Astrocyte (in vitro differentiated cells and primary cell): Measurements from ENCODE around the gene SVBP. TPM values are rescaled to one million over a fixed set of nuclear protein-coding genes. Genes with fewer than 3 reads are reported as not detected.
A peak's percentile ranks its signal among the peaks of the same experiment; 100 is the strongest.
"Not testable (repeated sequence)": the region's sequence is repeated elsewhere in the genome, so short reads cannot be mapped to it uniquely, and the experiment has no call there.

Experiments used
- DNase-seq: peaks from one replicate; pipeline ENCODE4 v3.0.0-alpha.2; 2010; ENCODE audit warnings: low read depth
- FAIRE-seq: peaks from 2 replicates; lab custom pipeline; 2011; peaks lifted over from hg19 to GRCh38; lab: Jason Lieb, UNC
- H2AFZ ChIP-seq: 2 replicates; pipeline ENCODE4 v1.6.0; 2012; ENCODE audit warnings: low read depth, low read length, inconsistent platforms
- H3K27ac ChIP-seq: 2 replicates; pipeline ENCODE4 v1.5.1; 2011; ENCODE audit warnings: low read depth, low read length, inconsistent platforms
- H3K27me3 ChIP-seq: 2 replicates; pipeline ENCODE4 v1.6.0; 2011; ENCODE audit warnings: low read length, inconsistent platforms; ENCODE audit not compliant: insufficient read depth
- H3K36me3 ChIP-seq: 2 replicates; pipeline ENCODE4 v1.5.1; 2011; ENCODE audit warnings: low read length, inconsistent platforms; ENCODE audit not compliant: insufficient read depth
- H3K4me1 ChIP-seq: 2 replicates; pipeline ENCODE4 v1.5.1; 2011; ENCODE audit warnings: low read length, inconsistent platforms; ENCODE audit not compliant: insufficient read depth
- H3K4me2 ChIP-seq: 2 replicates; pipeline ENCODE4 v1.6.0; 2012; ENCODE audit warnings: low read length, inconsistent platforms
- H3K4me3 ChIP-seq: 2 replicates; pipeline ENCODE4 v1.5.1; 2011; ENCODE audit warnings: low read depth, mild to moderate bottlenecking, low read length, inconsistent platforms; ENCODE audit not compliant: insufficient read depth
- H3K79me2 ChIP-seq: 2 replicates; pipeline ENCODE4 v1.6.0; 2012; ENCODE audit warnings: mild to moderate bottlenecking, low read length, inconsistent platforms; ENCODE audit not compliant: insufficient read depth
- H3K9ac ChIP-seq: 2 replicates; pipeline ENCODE4 v1.6.0; 2012; ENCODE audit warnings: mild to moderate bottlenecking, low read length, inconsistent platforms
- H3K9me3 ChIP-seq: 2 replicates; pipeline ENCODE4 v1.5.1; 2012; ENCODE audit warnings: low read depth, mild to moderate bottlenecking, low read length, inconsistent platforms; ENCODE audit not compliant: insufficient read depth
- H4K20me1 ChIP-seq: 2 replicates; pipeline ENCODE4 v1.6.0; 2012; ENCODE audit warnings: low read length, inconsistent platforms; ENCODE audit not compliant: insufficient read depth
- H3K27ac Mint-ChIP-seq: one replicate; pipeline ENCODE4 v1.8.0; 2021; ENCODE audit warnings: mild to moderate bottlenecking, mixed read lengths; ENCODE audit not compliant: unreplicated experiment
- H3K27me3 Mint-ChIP-seq: one replicate; pipeline ENCODE4 v1.8.0; 2021; ENCODE audit warnings: low read depth, mixed read lengths; ENCODE audit not compliant: unreplicated experiment
- H3K36me3 Mint-ChIP-seq: one replicate; pipeline ENCODE4 v1.8.0; 2021; ENCODE audit warnings: low read depth, mixed read lengths; ENCODE audit not compliant: unreplicated experiment
- H3K4me1 Mint-ChIP-seq: one replicate; pipeline ENCODE4 v1.8.0; 2021; ENCODE audit warnings: low read depth, mixed read lengths; ENCODE audit not compliant: unreplicated experiment
- H3K4me3 Mint-ChIP-seq: one replicate; pipeline ENCODE4 v1.8.0; 2021; ENCODE audit warnings: mild to moderate bottlenecking, moderate library complexity, mixed read lengths; ENCODE audit not compliant: unreplicated experiment
- H3K9me3 Mint-ChIP-seq: one replicate; pipeline ENCODE4 v1.8.0; 2021; ENCODE audit warnings: mild to moderate bottlenecking, mixed read lengths; ENCODE audit not compliant: unreplicated experiment
- EZH2 ChIP-seq: IDR thresholded peaks from 2 replicates; pipeline ENCODE4 v1.6.1; 2012; ENCODE audit warnings: mild to moderate bottlenecking, low read length, inconsistent platforms; ENCODE audit not compliant: insufficient read depth
- total RNA-seq: library from RNA; stranded (reverse); gene quantifications from 2 replicates; pipeline ENCODE4 v1.2.1, GENCODE V29; 2021
- TF ChIP-seq, protein P1 (sequence below): IDR thresholded peaks from 2 replicates; pipeline ENCODE4 v1.5.1; 2011; ENCODE audit warnings: low read depth, mild to moderate bottlenecking, inconsistent platforms, low read length, moderate library complexity; ENCODE audit not compliant: insufficient read depth

The SVBP gene
- total RNA-seq, 1 donor from 2014 or later: 28.1 TPM

GRCh38 chr1:42817976-42818375 is 779 bp upstream of the SVBP start:
- H3K27ac Mint-ChIP-seq: no peak overlapping the region
- H3K36me3 ChIP-seq: no peaks in the 10 kb centered on the region
- peaks cover 16% of the 10 kb centered on the region for H3K4me1 ChIP-seq
- DNase-seq (no peak), FAIRE-seq (no peak)
- H3K4me3 ChIP-seq: peak overlapping the region; percentile 71
- no peaks in the 10 kb centered on the region for H3K27me3 ChIP-seq
- H3K36me3 Mint-ChIP-seq: no peaks in the 10 kb centered on the region
- H3K4me3 Mint-ChIP-seq: peak overlapping the region; percentile 81
- H3K4me1 Mint-ChIP-seq: peaks cover 14% of the 10 kb centered on the region
- peak overlapping the region; percentile 96 for H3K9ac ChIP-seq
- no peak overlapping the region for H2AFZ ChIP-seq
- H4K20me1 ChIP-seq: peaks cover 5% of the 10 kb centered on the region
- no peaks in the 10 kb centered on the region for H3K27me3 Mint-ChIP-seq
- TF ChIP-seq, protein P1, sequence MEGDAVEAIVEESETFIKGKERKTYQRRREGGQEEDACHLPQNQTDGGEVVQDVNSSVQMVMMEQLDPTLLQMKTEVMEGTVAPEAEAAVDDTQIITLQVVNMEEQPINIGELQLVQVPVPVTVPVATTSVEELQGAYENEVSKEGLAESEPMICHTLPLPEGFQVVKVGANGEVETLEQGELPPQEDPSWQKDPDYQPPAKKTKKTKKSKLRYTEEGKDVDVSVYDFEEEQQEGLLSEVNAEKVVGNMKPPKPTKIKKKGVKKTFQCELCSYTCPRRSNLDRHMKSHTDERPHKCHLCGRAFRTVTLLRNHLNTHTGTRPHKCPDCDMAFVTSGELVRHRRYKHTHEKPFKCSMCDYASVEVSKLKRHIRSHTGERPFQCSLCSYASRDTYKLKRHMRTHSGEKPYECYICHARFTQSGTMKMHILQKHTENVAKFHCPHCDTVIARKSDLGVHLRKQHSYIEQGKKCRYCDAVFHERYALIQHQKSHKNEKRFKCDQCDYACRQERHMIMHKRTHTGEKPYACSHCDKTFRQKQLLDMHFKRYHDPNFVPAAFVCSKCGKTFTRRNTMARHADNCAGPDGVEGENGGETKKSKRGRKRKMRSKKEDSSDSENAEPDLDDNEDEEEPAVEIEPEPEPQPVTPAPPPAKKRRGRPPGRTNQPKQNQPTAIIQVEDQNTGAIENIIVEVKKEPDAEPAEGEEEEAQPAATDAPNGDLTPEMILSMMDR: no peak
- no peak for TF ChIP-seq EZH2
- peak overlapping the region; percentile 97 for H3K4me2 ChIP-seq
- H3K79me2 ChIP-seq: peaks cover 17% of the 10 kb centered on the region
- no peak overlapping the region for H3K27ac ChIP-seq
- H3K9me3 Mint-ChIP-seq: peaks cover 5% of the 10 kb centered on the region
- no peaks in the 10 kb centered on the region for H3K9me3 ChIP-seq

GRCh38 chr1:42817440-42817767 is 207 bp upstream of the SVBP start:
- Mint-ChIP-seq H3K4me3 (peak overlapping the region; percentile 81), H3K27ac (peak overlapping the region; percentile 27), H3K4me1 (peaks cover 10% of the 10 kb centered on the region), H3K27me3 (no peaks in the 10 kb centered on the region), H3K36me3 (no peaks in the 10 kb centered on the region), H3K9me3 (peaks cover 5% of the 10 kb centered on the region)
- Histone ChIP-seq H3K9ac (peak overlapping the region; percentile 96), H3K9me3 (no peaks in the 10 kb centered on the region), H3K4me3 (peak overlapping the region; percentile 71), H3K27ac (no peak overlapping the region), H4K20me1 (peaks cover 5% of the 10 kb centered on the region), H3K36me3 (no peaks in the 10 kb centered on the region), H3K4me1 (peaks cover 16% of the 10 kb centered on the region), H2AFZ (peak overlapping the region; percentile 57), H3K4me2 (peak overlapping the region; percentile 97), H3K27me3 (no peaks in the 10 kb centered on the region), H3K79me2 (peaks cover 17% of the 10 kb centered on the region)
- TF ChIP-seq, protein P1: no peak
- TF ChIP-seq EZH2: no peak
- no peak for FAIRE-seq
- no peak for DNase-seq

GRCh38 chr1:42815941-42816584 is 1.1 kb downstream of the SVBP start:
- Mint-ChIP-seq H3K4me3 (peak overlapping the region; percentile 83), H3K4me1 (peaks cover 10% of the 10 kb centered on the region), H3K9me3 (peaks cover 5% of the 10 kb centered on the region), H3K27ac (peak overlapping the region; percentile 85), H3K36me3 (no peaks in the 10 kb centered on the region), H3K27me3 (no peaks in the 10 kb centered on the region)
- no peaks in the 10 kb centered on the region for H3K36me3 ChIP-seq
- H2AFZ ChIP-seq: peak overlapping the region; percentile 76
- FAIRE-seq: no peak
- H3K79me2 ChIP-seq: peaks cover 17% of the 10 kb centered on the region
- H3K27me3 ChIP-seq: no peaks in the 10 kb centered on the region
- peaks cover 5% of the 10 kb centered on the region for H4K20me1 ChIP-seq
- no peak for TF ChIP-seq EZH2
- TF ChIP-seq, protein P1: no peak
- H3K4me3 ChIP-seq: peak overlapping the region; percentile 70
- peak overlapping the region; percentile 53 for H3K27ac ChIP-seq
- H3K9ac ChIP-seq: peak overlapping the region; percentile 96
- peaks cover 16% of the 10 kb centered on the region for H3K4me1 ChIP-seq
- H3K9me3 ChIP-seq: no peaks in the 10 kb centered on the region
- H3K4me2 ChIP-seq: peak overlapping the region; percentile 97
- DNase-seq: no peak

- H3K4me1 Mint-ChIP-seq: peaks cover 10% of the 10 kb centered on the region
- H3K27me3 Mint-ChIP-seq, H3K9me3 ChIP-seq, H3K36me3 Mint-ChIP-seq, H3K27ac ChIP-seq, H3K9me3 Mint-ChIP-seq, FAIRE-seq, H3K27me3 ChIP-seq, H2AFZ ChIP-seq, H3K4me2 ChIP-seq, H3K36me3 ChIP-seq, H4K20me1 ChIP-seq, H3K4me3 Mint-ChIP-seq, H3K4me3 ChIP-seq, H3K27ac Mint-ChIP-seq, H3K9ac ChIP-seq, DNase-seq: not testable (repeated sequence)
- peaks cover 17% of the 10 kb centered on the region for H3K79me2 ChIP-seq
- H3K4me1 ChIP-seq: peaks cover 16% of the 10 kb centered on the region
These were observed 2.4 kb downstream of the SVBP start for GRCh38 chr1:42814815-42815214.
